Colonic mucosa (tissue), 4 donors: Measurements from ENCODE around the gene EOLA2. TPM values are rescaled to one million over a fixed set of nuclear protein-coding genes. Genes with fewer than 3 reads are reported as not detected.
A peak's percentile ranks its signal among the peaks of the same experiment; 100 is the strongest.
"Not testable (repeated sequence)": the region's sequence is repeated elsewhere in the genome, so short reads cannot be mapped to it uniquely, and the experiment has no call there.

Experiments
- DNase-seq: peaks from one replicate; pipeline ENCODE4 v3.0.0-alpha.2; 2020
- H3K27ac ChIP-seq: fragments of 200-600 bp; one replicate; pipeline ENCODE4 v1.8.0; 2021
- H3K27me3 ChIP-seq: fragments of 200-600 bp; one replicate; pipeline ENCODE4 v1.8.0; 2021
- H3K36me3 ChIP-seq: fragments of 200-600 bp; one replicate; pipeline ENCODE4 v1.8.0; 2021
- H3K4me1 ChIP-seq: fragments of 200-600 bp; one replicate; pipeline ENCODE4 v1.8.0; 2021; ENCODE audit warnings: mild to moderate bottlenecking
- H3K4me3 ChIP-seq: fragments of 200-600 bp; one replicate; pipeline ENCODE4 v1.8.0; 2021
- H3K9ac ChIP-seq, 2 donors: one replicate each; pipeline ENCODE4 v1.7.0; 2013; ENCODE audit warnings: control low read depth in 2 of 2, low read depth in 2 of 2, low read length in 2 of 2
- H3K9me3 ChIP-seq: fragments of 200-600 bp; one replicate; pipeline ENCODE4 v1.8.0; 2021
- intact Hi-C: fragments of 100-400 bp; cut with DNase I; formaldehyde crosslinking; loops from one replicate; pipeline ENCODE4 v1.14.1; 2022
- total RNA-seq, 2 donors: library from RNA; stranded (reverse); fragmentation: NEBNext Ultra II Directional in 1 of 2; extraction: Animal tissue kit (Norgen Biotek cat#: 25700) in 1 of 2; gene quantifications; one replicate each; pipeline ENCODE4 v1.2.1, GENCODE V29; 2021
- TF ChIP-seq, protein P1 (sequence below): fragments of 200-600 bp; IDR thresholded peaks from one replicate; pipeline ENCODE4 v1.8.0; 2022; ENCODE audit warnings: antibody characterized with exemption, mild to moderate bottlenecking
- donor health status: healthy.
- donor health status: DM: no; HTN: no; CAD: no.
- donor health status: DM: no; HTN: no; CAD: no.

Gene EOLA2
- total RNA-seq, 2 donors from 2014 or later, result 28.2 to 28.4 TPM

DNA sequence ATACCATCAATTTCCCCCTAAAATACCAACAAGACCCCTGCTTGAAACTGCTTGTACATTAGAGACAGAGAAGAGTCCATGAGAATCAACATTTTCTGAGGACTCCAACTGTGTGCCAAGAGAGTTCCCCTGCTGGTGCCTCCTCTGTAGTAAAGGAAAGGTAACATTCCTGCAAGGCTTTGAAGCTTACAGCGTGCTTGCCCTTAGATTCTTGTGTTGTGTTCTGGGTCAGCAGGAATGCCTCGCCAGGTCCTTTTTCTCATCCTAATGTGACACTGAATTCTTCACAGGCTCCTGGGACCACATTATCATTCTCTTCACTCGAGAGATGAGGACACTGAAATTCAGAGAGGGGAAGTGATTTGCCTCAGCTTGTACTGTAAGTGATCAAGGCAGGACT lies 9.7 kb upstream of the EOLA2 start:
- Histone ChIP-seq H3K36me3 (no peaks in the 10 kb centered on the region), H3K9me3 (no peaks in the 10 kb centered on the region), H3K4me3 (no peak overlapping the region), H3K4me1 (no peaks in the 10 kb centered on the region), H3K27me3 (no peaks in the 10 kb centered on the region), H3K9ac (no peak overlapping the region), H3K27ac (no peak overlapping the region)
- no peak for DNase-seq
- TF ChIP-seq, protein P1, sequence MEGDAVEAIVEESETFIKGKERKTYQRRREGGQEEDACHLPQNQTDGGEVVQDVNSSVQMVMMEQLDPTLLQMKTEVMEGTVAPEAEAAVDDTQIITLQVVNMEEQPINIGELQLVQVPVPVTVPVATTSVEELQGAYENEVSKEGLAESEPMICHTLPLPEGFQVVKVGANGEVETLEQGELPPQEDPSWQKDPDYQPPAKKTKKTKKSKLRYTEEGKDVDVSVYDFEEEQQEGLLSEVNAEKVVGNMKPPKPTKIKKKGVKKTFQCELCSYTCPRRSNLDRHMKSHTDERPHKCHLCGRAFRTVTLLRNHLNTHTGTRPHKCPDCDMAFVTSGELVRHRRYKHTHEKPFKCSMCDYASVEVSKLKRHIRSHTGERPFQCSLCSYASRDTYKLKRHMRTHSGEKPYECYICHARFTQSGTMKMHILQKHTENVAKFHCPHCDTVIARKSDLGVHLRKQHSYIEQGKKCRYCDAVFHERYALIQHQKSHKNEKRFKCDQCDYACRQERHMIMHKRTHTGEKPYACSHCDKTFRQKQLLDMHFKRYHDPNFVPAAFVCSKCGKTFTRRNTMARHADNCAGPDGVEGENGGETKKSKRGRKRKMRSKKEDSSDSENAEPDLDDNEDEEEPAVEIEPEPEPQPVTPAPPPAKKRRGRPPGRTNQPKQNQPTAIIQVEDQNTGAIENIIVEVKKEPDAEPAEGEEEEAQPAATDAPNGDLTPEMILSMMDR, result no peak
- intact Hi-C loops, result no loop called here

GRCh38 chrX:149946932-149947331 lies 8.6 kb upstream of the EOLA2 start:
- DNase-seq, H3K27me3 ChIP-seq, H3K36me3 ChIP-seq, H3K27ac ChIP-seq, H3K9ac ChIP-seq, H3K4me3 ChIP-seq, H3K9me3 ChIP-seq, intact Hi-C loops, H3K4me1 ChIP-seq: not testable (repeated sequence)

GRCh38 chrX:149945820-149946219 lies 7.5 kb upstream of the EOLA2 start:
- DNase-seq, H3K9me3 ChIP-seq, H3K27ac ChIP-seq, H3K9ac ChIP-seq, H3K4me1 ChIP-seq, intact Hi-C loops, H3K27me3 ChIP-seq, H3K36me3 ChIP-seq, H3K4me3 ChIP-seq: not testable (repeated sequence)

DNA sequence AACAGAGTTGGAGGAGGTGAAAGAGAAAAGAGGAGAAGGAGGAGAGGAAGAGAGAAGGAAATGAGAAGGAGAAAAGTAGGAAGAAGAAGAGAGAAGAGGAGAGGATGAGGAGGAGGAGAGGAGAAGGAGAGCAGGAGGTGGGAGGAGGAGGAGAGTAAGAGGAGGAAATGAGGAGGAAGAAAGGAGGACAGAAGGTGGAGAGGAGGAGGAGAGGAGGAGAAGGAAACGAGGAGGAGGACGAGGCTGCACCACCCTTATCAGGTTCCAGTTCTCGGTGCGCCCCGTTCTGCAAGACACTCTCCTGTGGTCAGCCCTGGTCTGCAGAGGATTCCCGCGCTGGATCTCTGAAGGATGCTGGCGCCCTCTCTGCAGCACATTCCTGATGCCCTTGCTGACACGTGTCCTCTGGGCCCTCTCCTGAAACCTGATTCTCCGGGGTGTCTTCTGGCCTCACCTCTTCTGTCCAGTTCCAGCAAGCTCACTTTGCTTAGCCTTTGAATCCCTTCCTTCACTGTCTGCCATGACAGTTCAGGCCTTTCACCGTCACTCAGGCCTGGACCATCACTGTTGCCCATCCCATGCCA lies 6.9 kb upstream of the EOLA2 start:
- H3K4me1 ChIP-seq, intact Hi-C loops, H3K4me3 ChIP-seq, H3K27me3 ChIP-seq, DNase-seq, H3K9ac ChIP-seq, H3K36me3 ChIP-seq, H3K9me3 ChIP-seq, H3K27ac ChIP-seq: not testable (repeated sequence)

- H3K27me3 ChIP-seq, intact Hi-C loops, H3K27ac ChIP-seq, DNase-seq, H3K4me3 ChIP-seq, H3K9ac ChIP-seq, H3K9me3 ChIP-seq, H3K36me3 ChIP-seq, H3K4me1 ChIP-seq: not testable (repeated sequence)
- TF ChIP-seq, protein P1, result peak; percentile 44
Observed at GRCh38 chrX:149940674-149941024, 2.4 kb upstream of the EOLA2 start.

- no peaks in the 10 kb centered on the region for H3K4me1 ChIP-seq
- peak overlapping the region; percentile 82 for H3K27ac ChIP-seq
- no peaks in the 10 kb centered on the region for H3K27me3 ChIP-seq
- TF ChIP-seq, protein P1, result no peak
- intact Hi-C loops, result no loop called here
- no peaks in the 10 kb centered on the region for H3K36me3 ChIP-seq
- peak; percentile 92 for DNase-seq
- peak overlapping the region; percentile 34 to 78 for H3K9ac ChIP-seq
- peak overlapping the region; percentile 31 for H3K4me3 ChIP-seq
- H3K9me3 ChIP-seq, result no peaks in the 10 kb centered on the region
Observed at GRCh38 chrX:149939905-149940673, 1.8 kb upstream of the EOLA2 start.

DNA sequence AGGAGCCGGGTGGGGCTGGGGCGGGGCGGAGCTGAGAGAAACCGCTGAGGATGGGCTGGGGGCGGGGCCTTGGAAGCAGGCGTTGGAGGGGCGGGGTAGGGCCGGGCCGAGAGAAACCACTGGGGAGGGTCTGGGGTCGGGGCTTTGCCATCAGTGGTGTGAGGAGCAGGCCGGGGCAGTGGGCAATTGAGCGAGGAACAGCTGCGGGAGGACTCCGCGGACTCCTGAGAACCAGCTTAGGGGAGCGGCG lies 1.3 kb upstream of the EOLA2 start:
- peak overlapping the region; percentile 31 for H3K4me3 ChIP-seq
- TF ChIP-seq, protein P1, result no peak
- peak overlapping the region; percentile 34 to 78 for H3K9ac ChIP-seq
- no peaks in the 10 kb centered on the region for H3K27me3 ChIP-seq
- H3K4me1 ChIP-seq, result no peaks in the 10 kb centered on the region
- no peaks in the 10 kb centered on the region for H3K9me3 ChIP-seq
- no peak for DNase-seq
- intact Hi-C loops, result no loop called here
- H3K36me3 ChIP-seq, result no peaks in the 10 kb centered on the region
- H3K27ac ChIP-seq, result peak overlapping the region; percentile 82
